A549 (cell line): ENCODE measurements around the gene RAD51B. TPM values are rescaled to one million over a fixed set of nuclear protein-coding genes. Genes with fewer than 3 reads are reported as not detected.

Experiments
- ATAC-seq, 2 experiments: fragments of 200-7000 bp in 1 of 2; fragments of >200 bp in 1 of 2; cut with Nextera tagmentation in 1 of 2; cut with Tn5 transposase in 1 of 2; 3 replicates each; pipeline versions ENCODE4 v1.8.0 to v1.9.1; 2018 to 2020; ENCODE audit warnings: mild to moderate bottlenecking in 1 of 2, moderate library complexity in 1 of 2
- CTCF ChIA-PET: fragments of 300-600 bp; sonication (Branson Sonifier 250); formaldehyde crosslinking; extraction: SDS; loops from one replicate; lab custom pipeline; 2021; ENCODE audit warnings: antibody characterized with exemption, inconsistent platforms; lab: Yijun Ruan, JAX
- POLR2A ChIA-PET: fragments of 350-600 bp; formaldehyde crosslinking; extraction: SDS; loops from one replicate; lab custom pipeline; 2021; ENCODE audit warnings: antibody characterized with exemption, inconsistent platforms; lab: Yijun Ruan, JAX
- DNase-seq, 2 experiments: peaks; one replicate each; pipeline versions ENCODE4 v3.0.0 to v3.0.0-alpha.2; 2011 to 2016; ENCODE audit warnings: low read depth in 1 of 2, low spot score in 1 of 2
- FAIRE-seq: peaks from 2 replicates; lab custom pipeline; 2011; peaks lifted over from hg19 to GRCh38; lab: Jason Lieb, UNC
- H3K27ac ChIP-seq, 2 experiments: fragments of >200 bp; sonication (Bioruptor Twin); formaldehyde crosslinking; 3 replicates each; pipeline ENCODE4 v1.5.1; 2016 to 2017
- H3K4me1 ChIP-seq: fragments of >200 bp; sonication (Bioruptor Twin); formaldehyde crosslinking; 3 replicates; pipeline ENCODE4 v1.6.1; 2016
- H3K4me2 ChIP-seq: fragments of >200 bp; sonication (Bioruptor Twin); formaldehyde crosslinking; 3 replicates; pipeline ENCODE4 v1.6.1; 2016
- H3K4me3 ChIP-seq: fragments of >200 bp; sonication (Bioruptor Twin); formaldehyde crosslinking; 3 replicates; pipeline ENCODE4 v1.5.1; 2016
- H3K9me3 ChIP-seq: fragments of >200 bp; sonication (Bioruptor Twin); formaldehyde crosslinking; 3 replicates; pipeline ENCODE4 v1.6.1; 2016
- CBX2 ChIP-seq: fragments of 200-600 bp; sonication (generic); IDR thresholded peaks from 2 replicates; pipeline ENCODE4 v1.6.1; 2016; ENCODE audit warnings: low read depth, mild to moderate bottlenecking, borderline replicate concordance
- CHD2 ChIP-seq: fragments of 150-350 bp; IDR thresholded peaks from 2 replicates; pipeline ENCODE4 v1.6.1; 2014; ENCODE audit warnings: low read length; ENCODE audit not compliant: partially characterized antibody
- CHD4 ChIP-seq: fragments of 200-600 bp; sonication (generic); IDR thresholded peaks from 2 replicates; pipeline ENCODE4 v1.6.1; 2016; ENCODE audit warnings: antibody characterized with exemption, mild to moderate bottlenecking, borderline replicate concordance
- EHF ChIP-seq: fragments of 250-450 bp; sonication (Bioruptor Pico); IDR thresholded peaks from 2 replicates; pipeline ENCODE4 v1.5.0; 2020; ENCODE audit warnings: mild to moderate bottlenecking
- ELK1 ChIP-seq: fragments of 150-350 bp; IDR thresholded peaks from 2 replicates; pipeline ENCODE4 v1.6.1; 2014; ENCODE audit warnings: low read depth, mild to moderate bottlenecking, low read length
- ESRRA ChIP-seq: fragments of 150-350 bp; IDR thresholded peaks from 2 replicates; pipeline ENCODE4 v1.6.1; 2014; ENCODE audit warnings: mild to moderate bottlenecking, low read length, borderline replicate concordance
- FOSL2 ChIP-seq, 2 experiments: fragments of 450-650 bp in 1 of 2; fragments of >200 bp in 1 of 2; sonication (Bioruptor Twin) in 1 of 2; formaldehyde crosslinking; IDR thresholded peaks; 2 replicates each; pipeline versions ENCODE4 v1.5.0 to v1.6.1; 2016 to 2020; ENCODE audit warnings: mild to moderate bottlenecking in 1 of 2, moderate library complexity in 1 of 2
- GATA3 ChIP-seq: IDR thresholded peaks from 2 replicates; pipeline ENCODE4 v1.6.1; 2012; ENCODE audit warnings: borderline replicate concordance
- HDAC2 ChIP-seq: fragments of 200-600 bp; sonication (generic); IDR thresholded peaks from 2 replicates; pipeline ENCODE4 v1.6.1; 2016
- HOXB13 ChIP-seq: fragments of 250-450 bp; sonication (Bioruptor Pico); IDR thresholded peaks from 2 replicates; pipeline ENCODE4 v1.5.0; 2020; ENCODE audit warnings: low read depth, mild to moderate bottlenecking, moderate library complexity
- KDM1A ChIP-seq: fragments of 200-600 bp; sonication (generic); IDR thresholded peaks from 2 replicates; pipeline ENCODE4 v1.6.1; 2016; ENCODE audit warnings: low read depth, mild to moderate bottlenecking
- KDM5A ChIP-seq: fragments of 200-600 bp; sonication (generic); IDR thresholded peaks from 2 replicates; pipeline ENCODE4 v1.6.1; 2016; ENCODE audit warnings: antibody characterized with exemption, mild to moderate bottlenecking
- NPAS2 ChIP-seq: fragments of 250-450 bp; sonication (Bioruptor Pico); IDR thresholded peaks from 2 replicates; pipeline ENCODE4 v1.8.0; 2022; ENCODE audit warnings: mild to moderate bottlenecking, moderate library complexity, borderline replicate concordance
- NR3C1 ChIP-seq: fragments of >200 bp; sonication (Bioruptor Twin); formaldehyde crosslinking; IDR thresholded peaks from 3 replicates; pipeline ENCODE4 v1.6.1; 2017
- PBX3 ChIP-seq: IDR thresholded peaks from 2 replicates; pipeline ENCODE4 v1.6.1; 2012
- POLR2A ChIP-seq: IDR thresholded peaks from 2 replicates; pipeline ENCODE4 v1.6.1; 2012; ENCODE audit warnings: mild to moderate bottlenecking, low read length
- POLR2AphosphoS2 ChIP-seq: conservative IDR thresholded peaks from 2 replicates; pipeline ENCODE4 v1.6.1; 2012; ENCODE audit warnings: low read length, improper control_type of control experiment, inconsistent platforms
- RAD21 ChIP-seq, 2 experiments: fragments of >200 bp in 1 of 2; sonication (Bioruptor Twin) in 1 of 2; formaldehyde crosslinking in 1 of 2; IDR thresholded peaks in 1 of 2; conservative IDR thresholded peaks in 1 of 2; 2 replicates in 1 of 2; 3 replicates in 1 of 2; pipeline ENCODE4 v1.6.1; 2012 to 2018; ENCODE audit warnings: inconsistent platforms in 1 of 2
- RARB ChIP-seq: fragments of 250-450 bp; sonication (Bioruptor Pico); IDR thresholded peaks from 2 replicates; pipeline ENCODE4 v1.8.0; 2021; ENCODE audit warnings: mild to moderate bottlenecking, moderate library complexity
- RFX5 ChIP-seq: fragments of 450-650 bp; IDR thresholded peaks from 2 replicates; pipeline ENCODE4 v1.7.1; 2014; ENCODE audit warnings: antibody characterized with exemption, mild to moderate bottlenecking, moderate library complexity
- SREBF2 ChIP-seq: fragments of 450-650 bp; IDR thresholded peaks from 2 replicates; pipeline ENCODE4 v1.6.1; 2014; ENCODE audit warnings: mild to moderate bottlenecking, moderate library complexity
- ZNF302 ChIP-seq: fragments of 250-450 bp; sonication (Bioruptor Pico); IDR thresholded peaks from 2 replicates; pipeline ENCODE4 v1.9.0; 2021; ENCODE audit warnings: inconsistent platforms, mild to moderate bottlenecking, moderate library complexity
- WGBS: methylation state at CpG from one replicate; pipeline ENCODE4 v1.1.6; 2017; ENCODE audit errors: missing lambda C conversion rate; 5-methylcytosine and 5-hydroxymethylcytosine counted together
- polyA plus RNA-seq, 4 experiments: library from polyadenylated mRNA; depleted of rRNA in 3 of 4; stranded (reverse); fragments of >200 nt; fragmentation: RNase III in 1 of 4; extraction: RNeasy Plus Mini Kit Qiagen cat#74134 plus additional on column Dnase treatment in 1 of 4; gene quantifications; 2 replicates in 3 of 4; 3 replicates in 1 of 4; pipeline ENCODE4 v1.2.3, GENCODE V29; 2011 to 2017
- TF ChIP-seq, protein P1 (sequence below): fragments of >200 bp; sonication (Bioruptor Twin); formaldehyde crosslinking; IDR thresholded peaks from 3 replicates; pipeline ENCODE4 v1.6.1; 2016
- TF ChIP-seq, protein P2 (sequence below): IDR thresholded peaks from 2 replicates; pipeline ENCODE4 v1.6.1; 2012
- TF ChIP-seq, protein P3 (sequence below): IDR thresholded peaks from 2 replicates; pipeline ENCODE4 v1.6.1; 2012; ENCODE audit warnings: low read depth, borderline replicate concordance
- TF ChIP-seq, protein P4 (sequence below): fragments of 250-450 bp; sonication (Bioruptor Pico); IDR thresholded peaks from 2 replicates; pipeline ENCODE4 v1.5.0; 2020; ENCODE audit warnings: low read depth, mild to moderate bottlenecking, moderate library complexity

The RAD51B gene
- polyA plus RNA-seq, 2 of the 4 experiments (the other 2 are of a cell fraction): 7.2 to 10.8 TPM

- FAIRE-seq (no peak), ATAC-seq (no peak), DNase-seq (no peak)
- ChIA-PET POLR2A (no interaction called here), CTCF (interaction anchor here (1.0 to 2.3 kb wide), 5 partner anchors 10 to 389 kb away, joined by 3 to 10 read pairs (median 3); no protein-coding TSS in a partner anchor)
- Histone ChIP-seq H3K4me3 (no peak overlapping the region), H3K9me3 (no peaks in the 10 kb centered on the region), H3K4me1 (peaks cover 11% of the 10 kb centered on the region), H3K27ac (no peak overlapping the region; a peak in 1 of 6 replicates), H3K4me2 (no peak overlapping the region)
- WGBS: 75% methylated on average over 2 of the region's 2 CpGs
- TF ChIP-seq ZNF302 (CRISPR knock-in tag): no peak
- TF ChIP-seq KDM1A: no peak
- TF ChIP-seq, protein P1, sequence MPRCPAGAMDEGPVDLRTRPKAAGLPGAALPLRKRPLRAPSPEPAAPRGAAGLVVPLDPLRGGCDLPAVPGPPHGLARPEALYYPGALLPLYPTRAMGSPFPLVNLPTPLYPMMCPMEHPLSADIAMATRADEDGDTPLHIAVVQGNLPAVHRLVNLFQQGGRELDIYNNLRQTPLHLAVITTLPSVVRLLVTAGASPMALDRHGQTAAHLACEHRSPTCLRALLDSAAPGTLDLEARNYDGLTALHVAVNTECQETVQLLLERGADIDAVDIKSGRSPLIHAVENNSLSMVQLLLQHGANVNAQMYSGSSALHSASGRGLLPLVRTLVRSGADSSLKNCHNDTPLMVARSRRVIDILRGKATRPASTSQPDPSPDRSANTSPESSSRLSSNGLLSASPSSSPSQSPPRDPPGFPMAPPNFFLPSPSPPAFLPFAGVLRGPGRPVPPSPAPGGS: no peak
- no peak for TF ChIP-seq GATA3
- no peak for TF ChIP-seq HOXB13 (CRISPR knock-in tag)
- TF ChIP-seq ESRRA: no peak
These were observed 440.5 kb downstream of the RAD51B start for GRCh38 chr14:68260121-68260520.

DNA sequence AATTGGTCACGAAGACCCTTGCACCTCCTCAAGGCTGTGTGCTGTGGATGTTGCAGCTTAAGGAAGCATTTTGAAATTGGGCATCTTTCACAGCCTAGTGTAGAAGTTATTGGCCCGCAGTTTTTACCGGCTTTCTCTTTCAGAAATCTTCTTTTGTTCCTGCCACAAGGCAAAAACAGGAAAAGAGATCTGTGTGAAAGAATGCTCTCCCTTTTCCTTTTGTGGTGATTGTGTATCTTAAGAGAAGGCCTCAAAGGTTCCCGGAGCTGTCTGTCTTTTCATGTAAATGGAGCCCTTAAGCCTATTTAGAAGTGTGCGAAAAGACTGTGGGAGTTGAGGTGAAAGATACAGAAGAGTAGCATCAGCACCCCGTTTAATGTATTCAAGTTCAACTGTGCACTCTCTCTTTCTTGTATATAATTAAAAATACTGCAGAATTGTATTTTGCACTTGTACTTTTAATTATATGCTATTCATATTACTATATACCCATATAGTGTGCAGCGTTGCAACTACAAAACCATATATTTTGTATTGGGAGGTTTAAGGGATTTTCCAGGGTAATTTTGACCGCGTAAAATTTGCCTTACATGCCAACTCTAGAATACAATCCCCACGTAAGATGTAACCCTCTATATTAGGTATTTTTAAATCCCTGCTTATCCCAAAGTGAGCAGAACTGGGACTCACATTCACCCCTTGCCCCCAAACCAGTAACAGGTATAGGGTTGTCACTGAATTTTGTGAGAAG, 441.7 kb downstream of the RAD51B start:
- TF ChIP-seq CHD4 (no peak), NR3C1 (no peak), NPAS2 (CRISPR knock-in tag) (no peak), ESRRA (no peak), PBX3 (no peak), POLR2A (no peak), KDM1A (no peak), HDAC2 (no peak), RAD21 (conservative IDR thresholded peaks at IDR 0.05 in 1 of 2, IDR thresholded peaks at IDR 0.05 in 1 of 2) (no peak), ELK1 (no peak)
- TF ChIP-seq, protein P2, sequence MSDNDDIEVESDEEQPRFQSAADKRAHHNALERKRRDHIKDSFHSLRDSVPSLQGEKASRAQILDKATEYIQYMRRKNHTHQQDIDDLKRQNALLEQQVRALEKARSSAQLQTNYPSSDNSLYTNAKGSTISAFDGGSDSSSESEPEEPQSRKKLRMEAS: no peak
- H3K4me2 ChIP-seq: no peak overlapping the region
- ATAC-seq (no peak), FAIRE-seq (no peak), DNase-seq (no peak)
- peak overlapping the region in 1 of 2 experiments; percentile 50; a peak in 3 of 6 replicates for H3K27ac ChIP-seq
- WGBS: 89% methylated on average over 10 of the region's 10 CpGs
- CTCF ChIA-PET: interaction anchor here (1.3 to 2.3 kb wide), 2 partner anchors 11 to 62 kb away, joined by 3 to 10 read pairs; no protein-coding TSS in a partner anchor
- no peaks in the 10 kb centered on the region for H3K9me3 ChIP-seq
- POLR2A ChIA-PET: no interaction called here
- H3K4me1 ChIP-seq: no peaks in the 10 kb centered on the region
- no peak overlapping the region for H3K4me3 ChIP-seq

GRCh38 chr14:68262567-68262966, 443.0 kb downstream of the RAD51B start:
- H3K27ac ChIP-seq: peak overlapping the region in 1 of 2 experiments; percentile 50; a peak in 2 of 6 replicates
- POLR2A ChIA-PET: no interaction called here
- WGBS: 81% methylated on average over 3 of the region's 3 CpGs
- FAIRE-seq (no peak), ATAC-seq (no peak), DNase-seq (no peak)
- CTCF ChIA-PET: no interaction called here
- no peaks in the 10 kb centered on the region for H3K4me1 ChIP-seq
- H3K4me3 ChIP-seq: no peak overlapping the region
- no peak overlapping the region for H3K4me2 ChIP-seq
- no peaks in the 10 kb centered on the region for H3K9me3 ChIP-seq
- TF ChIP-seq, protein P3, sequence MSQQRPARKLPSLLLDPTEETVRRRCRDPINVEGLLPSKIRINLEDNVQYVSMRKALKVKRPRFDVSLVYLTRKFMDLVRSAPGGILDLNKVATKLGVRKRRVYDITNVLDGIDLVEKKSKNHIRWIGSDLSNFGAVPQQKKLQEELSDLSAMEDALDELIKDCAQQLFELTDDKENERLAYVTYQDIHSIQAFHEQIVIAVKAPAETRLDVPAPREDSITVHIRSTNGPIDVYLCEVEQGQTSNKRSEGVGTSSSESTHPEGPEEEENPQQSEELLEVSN: no peak
- TF ChIP-seq POLR2AphosphoS2: no peak
- no peak for TF ChIP-seq KDM1A
- TF ChIP-seq KDM5A: no peak
- no peak for TF ChIP-seq CBX2
- TF ChIP-seq NR3C1: no peak
- TF ChIP-seq, protein P4, sequence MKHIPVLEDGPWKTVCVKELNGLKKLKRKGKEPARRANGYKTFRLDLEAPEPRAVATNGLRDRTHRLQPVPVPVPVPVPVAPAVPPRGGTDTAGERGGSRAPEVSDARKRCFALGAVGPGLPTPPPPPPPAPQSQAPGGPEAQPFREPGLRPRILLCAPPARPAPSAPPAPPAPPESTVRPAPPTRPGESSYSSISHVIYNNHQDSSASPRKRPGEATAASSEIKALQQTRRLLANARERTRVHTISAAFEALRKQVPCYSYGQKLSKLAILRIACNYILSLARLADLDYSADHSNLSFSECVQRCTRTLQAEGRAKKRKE: no peak
- TF ChIP-seq CHD2: no peak
- no peak for TF ChIP-seq FOSL2 (IDR thresholded peaks at IDR 0.05)
- TF ChIP-seq FOSL2 (CRISPR knock-in tag; IDR thresholded peaks at IDR 0.05): no peak
- TF ChIP-seq RARB: no peak
- TF ChIP-seq ESRRA: no peak
- TF ChIP-seq EHF: no peak
- no peak for TF ChIP-seq RFX5
- no peak for TF ChIP-seq HDAC2
- TF ChIP-seq SREBF2: no peak
